Islet of Langerhans (tissue), 1 donor: ENCODE data around the gene PRKCI.

Source experiments
- FAIRE-seq: peaks from one replicate; lab custom pipeline; 2011; peaks lifted over from hg19 to GRCh38; lab: Jason Lieb, UNC

Gene PRKCI

GRCh38 chr3:170346481-170347392, 124.5 kb downstream of the PRKCI start:
- no peak for FAIRE-seq

GRCh38 chr3:170350515-170351413, 128.5 kb downstream of the PRKCI start:
- FAIRE-seq, result no peak

GRCh38 chr3:170352936-170353335, 130.7 kb downstream of the PRKCI start:
- FAIRE-seq, result no peak

GRCh38 chr3:170353485-170353884, 131.3 kb downstream of the PRKCI start:
- FAIRE-seq, result no peak

GRCh38 chr3:170354760-170355159, 132.5 kb downstream of the PRKCI start:
- no peak for FAIRE-seq
